Gastroesophageal sphincter (tissue), 3 donors: ENCODE results near the gene PCDHA4.
"Not testable (repeated sequence)": the region's sequence is repeated elsewhere in the genome, so short reads cannot be mapped to it uniquely, and the experiment has no call there.

Source experiments
- POLR2AphosphoS5 ChIP-seq: sonication (generic); formaldehyde crosslinking; IDR thresholded peaks from one replicate; pipeline ENCODE4 v1.6.1; 2017; ENCODE audit warnings: antibody characterized with exemption
- TF ChIP-seq, protein P1 (sequence below), 4 experiments: fragments of 200-600 bp in 2 of 4; fragments of 450-650 bp in 2 of 4; sonication (generic) in 1 of 4; IDR thresholded peaks; one replicate each; pipeline ENCODE4 v1.5.1; 2017 to 2019; ENCODE audit warnings: antibody characterized with exemption in 4 of 4, mild to moderate bottlenecking in 2 of 4, moderate library complexity in 2 of 4

DNA sequence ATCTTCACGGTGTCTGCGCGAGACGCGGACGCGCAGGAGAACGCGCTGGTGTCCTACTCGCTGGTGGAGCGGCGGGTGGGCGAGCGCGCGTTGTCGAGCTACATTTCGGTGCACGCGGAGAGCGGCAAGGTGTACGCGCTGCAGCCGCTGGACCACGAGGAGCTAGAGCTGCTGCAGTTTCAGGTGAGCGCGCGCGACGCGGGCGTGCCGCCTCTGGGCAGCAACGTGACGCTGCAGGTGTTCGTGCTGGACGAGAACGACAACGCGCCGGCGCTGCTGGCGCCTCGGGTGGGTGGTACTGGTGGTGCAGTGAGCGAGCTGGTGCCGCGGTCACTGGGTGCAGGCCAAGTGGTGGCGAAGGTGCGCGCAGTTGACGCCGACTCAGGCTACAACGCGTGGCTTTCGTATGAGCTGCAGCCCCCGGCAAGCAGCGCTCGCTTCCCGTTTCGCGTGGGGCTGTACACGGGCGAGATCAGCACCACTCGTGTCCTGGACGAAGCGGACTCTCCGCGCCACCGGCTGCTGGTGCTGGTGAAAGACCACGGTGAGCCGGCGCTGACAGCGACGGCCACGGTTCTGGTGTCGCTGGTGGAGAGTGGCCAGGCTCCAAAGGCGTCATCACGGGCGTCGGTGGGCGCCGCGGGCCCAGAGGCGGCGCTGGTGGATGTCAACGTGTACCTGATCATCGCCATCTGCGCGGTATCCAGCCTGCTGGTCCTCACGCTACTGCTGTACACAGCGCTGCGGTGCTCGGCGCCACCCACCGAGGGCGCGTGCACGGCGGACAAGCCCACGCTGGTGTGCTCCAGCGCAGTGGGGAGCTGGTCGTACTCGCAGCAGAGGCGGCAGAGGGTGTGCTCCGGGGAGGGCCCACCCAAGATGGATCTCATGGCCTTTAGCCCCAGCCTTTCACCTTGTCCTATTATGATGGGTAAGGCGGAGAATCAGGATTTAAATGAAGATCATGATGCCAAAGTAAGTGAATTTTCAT, 22.9 kb downstream of the PCDHA4 start:
- TF ChIP-seq, protein P1, sequence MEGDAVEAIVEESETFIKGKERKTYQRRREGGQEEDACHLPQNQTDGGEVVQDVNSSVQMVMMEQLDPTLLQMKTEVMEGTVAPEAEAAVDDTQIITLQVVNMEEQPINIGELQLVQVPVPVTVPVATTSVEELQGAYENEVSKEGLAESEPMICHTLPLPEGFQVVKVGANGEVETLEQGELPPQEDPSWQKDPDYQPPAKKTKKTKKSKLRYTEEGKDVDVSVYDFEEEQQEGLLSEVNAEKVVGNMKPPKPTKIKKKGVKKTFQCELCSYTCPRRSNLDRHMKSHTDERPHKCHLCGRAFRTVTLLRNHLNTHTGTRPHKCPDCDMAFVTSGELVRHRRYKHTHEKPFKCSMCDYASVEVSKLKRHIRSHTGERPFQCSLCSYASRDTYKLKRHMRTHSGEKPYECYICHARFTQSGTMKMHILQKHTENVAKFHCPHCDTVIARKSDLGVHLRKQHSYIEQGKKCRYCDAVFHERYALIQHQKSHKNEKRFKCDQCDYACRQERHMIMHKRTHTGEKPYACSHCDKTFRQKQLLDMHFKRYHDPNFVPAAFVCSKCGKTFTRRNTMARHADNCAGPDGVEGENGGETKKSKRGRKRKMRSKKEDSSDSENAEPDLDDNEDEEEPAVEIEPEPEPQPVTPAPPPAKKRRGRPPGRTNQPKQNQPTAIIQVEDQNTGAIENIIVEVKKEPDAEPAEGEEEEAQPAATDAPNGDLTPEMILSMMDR (IDR thresholded peaks at IDR 0.05): not testable (repeated sequence)
- not testable (repeated sequence) for TF ChIP-seq POLR2AphosphoS5
